ENCODE data around the gene VWA2. TPM values are rescaled to one million over a fixed set of nuclear protein-coding genes. Genes with fewer than 3 reads are reported as not detected.

The VWA2 gene
- total RNA-seq, 2 donors from 2014 or later, result 14.6 to 24.2 TPM

- Histone ChIP-seq H3K27ac (peak overlapping the region in 1 of 2 donors; percentile 0), H3K36me3 (no peaks in the 10 kb centered on the region)
These were observed 4.6 kb downstream of the VWA2 start for GRCh38 chr10:114243661-114244060.

GRCh38 chr10:114244126-114244525, 5.1 kb downstream of the VWA2 start:
- WGBS, result 25% methylated on average over 6 of the region's 6 CpGs
- no peaks in the 10 kb centered on the region for H3K36me3 ChIP-seq
- intact Hi-C loops (cut with DNase I), result no loop called here
- H3K27me3 ChIP-seq (replicated peaks; ENCODE audit: insufficient read depth), result no peaks in the 10 kb centered on the region
- peak overlapping the region in 1 of 2 donors; percentile 0 for H3K27ac ChIP-seq
- no peak for TF ChIP-seq POLR2A (IDR thresholded peaks at IDR 0.05)
- TF ChIP-seq CTCF (IDR thresholded peaks at IDR 0.05), result no peak
- TF ChIP-seq POLR2AphosphoS5 (IDR thresholded peaks at IDR 0.05), result no peak
- no peaks in the 10 kb centered on the region for H3K4me1 ChIP-seq (replicated peaks)
- no peaks in the 10 kb centered on the region for H3K9me3 ChIP-seq
- H3K4me3 ChIP-seq, result no peak overlapping the region
- DNase-seq (ENCODE audit: low spot score), result peak; percentile 29

More at GRCh38 chr10:114243661-114244060, 4.6 kb downstream of the VWA2 start:
- no peak for DNase-seq (ENCODE audit: low spot score)
- TF ChIP-seq POLR2AphosphoS5 (IDR thresholded peaks at IDR 0.05) (no peak), CTCF (IDR thresholded peaks at IDR 0.05) (no peak), POLR2A (IDR thresholded peaks at IDR 0.05) (no peak)
- WGBS, result 60% methylated on average over 9 of the region's 9 CpGs
- Histone ChIP-seq H3K27me3 (replicated peaks; ENCODE audit: insufficient read depth) (no peaks in the 10 kb centered on the region), H3K4me3 (no peak overlapping the region), H3K4me1 (replicated peaks) (no peaks in the 10 kb centered on the region), H3K9me3 (no peaks in the 10 kb centered on the region)
- intact Hi-C loops (cut with DNase I), result no loop called here

DNA sequence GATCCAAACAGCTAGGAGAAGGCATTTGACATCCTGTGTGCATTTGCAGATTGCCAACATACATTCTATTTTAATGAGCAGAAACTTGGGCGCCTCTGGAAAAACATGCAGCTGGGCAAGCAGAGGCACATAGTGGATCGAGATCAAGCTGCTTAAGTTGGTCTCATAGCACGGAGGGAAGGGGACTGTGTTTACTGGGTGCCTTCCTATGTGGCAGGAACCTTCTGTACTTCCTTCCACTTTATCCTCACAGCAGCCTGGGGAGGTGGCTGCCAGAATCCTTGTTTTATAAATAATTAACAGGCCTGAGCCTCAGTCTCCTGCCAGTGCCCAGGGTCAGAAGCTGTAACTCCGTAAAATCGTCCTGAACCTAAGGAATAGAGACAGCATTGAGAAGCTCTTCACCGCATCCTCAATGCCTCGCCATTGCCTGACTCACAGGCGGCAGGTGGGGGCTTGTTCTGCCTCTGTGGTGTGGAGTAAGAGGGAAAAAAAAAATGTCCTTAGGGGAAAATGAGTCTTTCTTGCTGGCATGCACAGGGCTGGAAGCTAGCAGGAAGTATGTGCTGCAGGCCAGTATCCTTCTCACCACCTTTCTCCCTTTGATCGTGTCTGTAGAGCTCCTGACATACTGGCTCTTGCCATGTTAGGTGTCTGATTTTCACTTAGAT, 6.2 kb downstream of the VWA2 start:
- DNase-seq (ENCODE audit: low spot score), result peak; percentile 72
- H3K9me3 ChIP-seq, result no peaks in the 10 kb centered on the region
- intact Hi-C loops (cut with DNase I), result no loop called here
- H3K4me1 ChIP-seq (replicated peaks), result no peaks in the 10 kb centered on the region
- TF ChIP-seq POLR2A (IDR thresholded peaks at IDR 0.05), result no peak
- H3K27me3 ChIP-seq (replicated peaks; ENCODE audit: insufficient read depth), result no peaks in the 10 kb centered on the region
- no peaks in the 10 kb centered on the region for H3K36me3 ChIP-seq
- WGBS, result 27% methylated on average over 9 of the region's 9 CpGs
- peak overlapping the region; percentile 10 to 11 for H3K27ac ChIP-seq
- H3K4me3 ChIP-seq, result no peak overlapping the region

DNA sequence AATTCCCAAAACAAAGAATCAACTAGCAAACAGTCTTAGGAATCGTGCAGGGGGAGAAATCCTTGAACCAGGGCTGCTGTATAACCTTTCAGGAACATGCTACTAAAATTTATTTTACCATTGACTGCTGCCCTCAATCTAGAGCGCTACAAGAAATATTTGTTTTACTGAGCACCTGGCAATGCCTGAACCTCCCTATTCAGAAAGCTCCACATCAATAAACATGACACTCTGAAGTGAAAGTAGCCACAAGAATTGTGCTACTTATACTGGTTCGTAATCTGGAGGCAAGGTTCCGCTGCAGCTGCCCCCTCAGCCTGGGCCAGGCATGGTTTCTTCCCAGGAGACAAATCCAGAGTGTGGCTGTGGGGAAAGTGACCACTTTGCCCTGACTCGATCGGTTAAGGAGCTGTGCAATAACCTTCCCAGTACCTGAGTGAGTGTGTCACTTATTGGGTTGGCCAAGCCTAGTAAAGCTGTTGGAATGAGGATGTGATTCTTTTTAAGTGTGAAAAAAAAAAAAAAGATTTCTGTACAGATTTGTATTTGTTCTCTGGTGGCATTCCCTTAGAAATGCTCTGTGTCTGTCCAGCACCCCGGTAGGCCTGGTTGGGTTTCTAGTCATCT, 7.7 kb downstream of the VWA2 start:
- intact Hi-C loops (cut with DNase I), result no loop called here
- peak overlapping the region in 1 of 2 donors; percentile 59 for H3K27ac ChIP-seq

DNA sequence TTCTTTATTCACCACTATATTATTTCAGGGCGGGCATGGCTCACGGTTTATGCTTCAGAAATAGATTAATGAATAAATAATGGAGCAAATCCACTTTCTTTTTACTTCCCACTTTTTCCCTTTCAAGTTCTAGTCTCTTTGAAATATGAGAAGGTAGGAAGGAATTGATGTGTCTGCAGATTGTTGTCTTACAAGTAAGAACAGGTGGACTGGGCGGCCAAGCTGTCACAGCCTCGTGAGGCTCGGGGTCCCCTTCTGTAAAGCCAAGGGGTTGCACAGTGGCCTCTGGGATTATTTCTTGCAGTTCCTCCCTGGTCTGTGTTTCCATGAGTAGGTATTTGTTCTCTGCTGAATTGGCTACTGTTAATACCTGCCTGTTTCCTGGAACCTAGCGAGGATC, 11.2 kb downstream of the VWA2 start:
- Histone ChIP-seq H3K27me3 (replicated peaks; ENCODE audit: insufficient read depth) (no peaks in the 10 kb centered on the region), H3K9me3 (no peaks in the 10 kb centered on the region), H3K27ac (no peak overlapping the region), H3K36me3 (no peaks in the 10 kb centered on the region), H3K4me1 (replicated peaks) (no peaks in the 10 kb centered on the region), H3K4me3 (no peak overlapping the region)
- 61% methylated on average over 6 of the region's 6 CpGs for WGBS
- no peak for DNase-seq (ENCODE audit: low spot score)
- intact Hi-C loops (cut with DNase I), result no loop called here
- TF ChIP-seq CTCF (IDR thresholded peaks at IDR 0.05) (no peak), POLR2AphosphoS5 (IDR thresholded peaks at IDR 0.05) (no peak), POLR2A (IDR thresholded peaks at IDR 0.05) (no peak)

More for the DNA sequence above, 7.7 kb downstream of the VWA2 start:
- peak; percentile 23 for DNase-seq (ENCODE audit: low spot score)
- H3K9me3 ChIP-seq, result no peaks in the 10 kb centered on the region
- no peaks in the 10 kb centered on the region for H3K27me3 ChIP-seq (replicated peaks; ENCODE audit: insufficient read depth)
- H3K4me3 ChIP-seq, result no peak overlapping the region
- TF ChIP-seq POLR2A (IDR thresholded peaks at IDR 0.05), result no peak
- peak; percentile 46 for TF ChIP-seq POLR2AphosphoS5 (IDR thresholded peaks at IDR 0.05)
- TF ChIP-seq CTCF (IDR thresholded peaks at IDR 0.05), result no peak
- H3K36me3 ChIP-seq, result no peaks in the 10 kb centered on the region
- 43% methylated on average over 7 of the region's 7 CpGs for WGBS
- no peaks in the 10 kb centered on the region for H3K4me1 ChIP-seq (replicated peaks)

All from prostate gland (tissue), 2 donors.